Forelimb muscle (tissue), 1 donor: Measurements from ENCODE around the gene ENTR1. TPM values are rescaled to one million over a fixed set of nuclear protein-coding genes. Genes with fewer than 3 reads are reported as not detected.
"Not testable (repeated sequence)": the region's sequence is repeated elsewhere in the genome, so short reads cannot be mapped to it uniquely, and the experiment has no call there.

Experiments used
- DNase-seq: peaks from one replicate; pipeline ENCODE4 v3.0.0-alpha.2; 2013; ENCODE audit warnings: low read depth
- polyA plus RNA-seq: library from polyadenylated mRNA; unstranded; fragments of 120-200 nt; gene quantifications from one replicate; pipeline ENCODE4 v1.2.1, GENCODE V29; 2013; ENCODE audit not compliant: insufficient read length

Gene ENTR1
- polyA plus RNA-seq, 1 donor, result 29.3 TPM

- no peak for DNase-seq
Observed at GRCh38 chr9:136438548-136439480, 28.4 kb upstream of the ENTR1 start.

- no peak for DNase-seq
Observed at GRCh38 chr9:136437839-136438547, 27.6 kb upstream of the ENTR1 start.

GRCh38 chr9:136437430-136437829, 27.0 kb upstream of the ENTR1 start:
- DNase-seq, result peak; percentile 36

GRCh38 chr9:136436055-136436634, 25.7 kb upstream of the ENTR1 start:
- no peak for DNase-seq

- DNase-seq, result no peak
Observed at GRCh38 chr9:136434580-136435169, 24.3 kb upstream of the ENTR1 start.

GRCh38 chr9:136433849-136434579, 23.6 kb upstream of the ENTR1 start:
- DNase-seq, result no peak

GRCh38 chr9:136433043-136433715, 22.8 kb upstream of the ENTR1 start:
- DNase-seq, result no peak

- DNase-seq, result no peak
Observed at GRCh38 chr9:136432591-136432990, 22.2 kb upstream of the ENTR1 start.

- no peak for DNase-seq
Observed at GRCh38 chr9:136431782-136432350, 21.5 kb upstream of the ENTR1 start.

GRCh38 chr9:136430588-136431234, 20.3 kb upstream of the ENTR1 start:
- DNase-seq, result no peak

- DNase-seq, result no peak
Observed at GRCh38 chr9:136429683-136430491, 19.5 kb upstream of the ENTR1 start.

GRCh38 chr9:136429075-136429628, 18.7 kb upstream of the ENTR1 start:
- no peak for DNase-seq

GRCh38 chr9:136426787-136427186, 16.4 kb upstream of the ENTR1 start:
- DNase-seq, result no peak

GRCh38 chr9:136425367-136425766, 15.0 kb upstream of the ENTR1 start:
- DNase-seq, result not testable (repeated sequence)

GRCh38 chr9:136424750-136425362, 14.4 kb upstream of the ENTR1 start:
- no peak for DNase-seq

- no peak for DNase-seq
Observed at GRCh38 chr9:136423432-136424146, 13.2 kb upstream of the ENTR1 start.

- DNase-seq, result no peak
Observed at GRCh38 chr9:136422876-136423275, 12.5 kb upstream of the ENTR1 start.

GRCh38 chr9:136421791-136422190, 11.4 kb upstream of the ENTR1 start:
- no peak for DNase-seq
